ENCODE data around the gene FBXL20. TPM values are rescaled to one million over a fixed set of nuclear protein-coding genes. Genes with fewer than 3 reads are reported as not detected.

FBXL20 gene
- total RNA-seq, 1 donor from 2014 or later: 23.9 TPM

DNA sequence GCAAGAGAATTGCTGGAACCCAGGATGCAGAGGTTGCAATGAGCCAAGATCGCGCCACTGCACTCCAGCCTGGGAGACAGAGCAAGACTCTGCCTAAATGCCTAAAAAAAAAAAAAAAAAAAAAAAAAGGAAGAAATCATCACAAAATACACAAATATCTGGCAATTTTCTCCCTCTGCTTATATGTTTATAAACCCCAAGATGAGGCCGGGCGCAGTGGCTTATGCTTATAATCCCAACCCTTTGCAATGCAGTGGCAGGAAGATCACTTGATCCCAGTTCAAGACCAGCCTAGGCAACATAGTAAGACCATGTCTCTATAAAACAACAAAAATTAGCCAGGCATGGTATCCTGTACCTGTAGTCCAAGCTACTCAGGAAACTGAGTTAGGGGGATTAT is 28.2 kb upstream of the FBXL20 start:
- Histone ChIP-seq H3K9me3 (no peaks in the 10 kb centered on the region), H3K27me3 (no peaks in the 10 kb centered on the region), H3K36me3 (peaks cover 100% of the 10 kb centered on the region), H3K4me3 (no peak overlapping the region), H3K27ac (no peak overlapping the region), H3K4me1 (no peaks in the 10 kb centered on the region)
- TF ChIP-seq, protein P1, sequence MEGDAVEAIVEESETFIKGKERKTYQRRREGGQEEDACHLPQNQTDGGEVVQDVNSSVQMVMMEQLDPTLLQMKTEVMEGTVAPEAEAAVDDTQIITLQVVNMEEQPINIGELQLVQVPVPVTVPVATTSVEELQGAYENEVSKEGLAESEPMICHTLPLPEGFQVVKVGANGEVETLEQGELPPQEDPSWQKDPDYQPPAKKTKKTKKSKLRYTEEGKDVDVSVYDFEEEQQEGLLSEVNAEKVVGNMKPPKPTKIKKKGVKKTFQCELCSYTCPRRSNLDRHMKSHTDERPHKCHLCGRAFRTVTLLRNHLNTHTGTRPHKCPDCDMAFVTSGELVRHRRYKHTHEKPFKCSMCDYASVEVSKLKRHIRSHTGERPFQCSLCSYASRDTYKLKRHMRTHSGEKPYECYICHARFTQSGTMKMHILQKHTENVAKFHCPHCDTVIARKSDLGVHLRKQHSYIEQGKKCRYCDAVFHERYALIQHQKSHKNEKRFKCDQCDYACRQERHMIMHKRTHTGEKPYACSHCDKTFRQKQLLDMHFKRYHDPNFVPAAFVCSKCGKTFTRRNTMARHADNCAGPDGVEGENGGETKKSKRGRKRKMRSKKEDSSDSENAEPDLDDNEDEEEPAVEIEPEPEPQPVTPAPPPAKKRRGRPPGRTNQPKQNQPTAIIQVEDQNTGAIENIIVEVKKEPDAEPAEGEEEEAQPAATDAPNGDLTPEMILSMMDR (IDR thresholded peaks at IDR 0.05): no peak
- intact Hi-C loops (cut with DNase I): no loop called here
- ATAC-seq (no peak), DNase-seq (no peak)

GRCh38 chr17:39416141-39416540 is 14.7 kb upstream of the FBXL20 start:
- intact Hi-C loops (cut with DNase I): no loop called here
- TF ChIP-seq, protein P1 (IDR thresholded peaks at IDR 0.05): no peak
- H3K27me3 ChIP-seq: no peaks in the 10 kb centered on the region
- H3K9me3 ChIP-seq: no peaks in the 10 kb centered on the region
- H3K27ac ChIP-seq: no peak overlapping the region
- H3K36me3 ChIP-seq: peaks cover 94% of the 10 kb centered on the region
- H3K4me1 ChIP-seq: no peaks in the 10 kb centered on the region
- ATAC-seq (no peak), DNase-seq (no peak)
- H3K4me3 ChIP-seq: no peak overlapping the region

- TF ChIP-seq, protein P1 (IDR thresholded peaks at IDR 0.05): no peak
- Histone ChIP-seq H3K4me1 (no peaks in the 10 kb centered on the region), H3K27ac (no peak overlapping the region), H3K27me3 (no peaks in the 10 kb centered on the region), H3K9me3 (no peaks in the 10 kb centered on the region), H3K36me3 (peaks cover 92% of the 10 kb centered on the region), H3K4me3 (no peak overlapping the region)
- DNase-seq (no peak), ATAC-seq (no peak)
- intact Hi-C loops (cut with DNase I): no loop called here
Measured at GRCh38 chr17:39410279-39410678, 8.9 kb upstream of the FBXL20 start.

DNA sequence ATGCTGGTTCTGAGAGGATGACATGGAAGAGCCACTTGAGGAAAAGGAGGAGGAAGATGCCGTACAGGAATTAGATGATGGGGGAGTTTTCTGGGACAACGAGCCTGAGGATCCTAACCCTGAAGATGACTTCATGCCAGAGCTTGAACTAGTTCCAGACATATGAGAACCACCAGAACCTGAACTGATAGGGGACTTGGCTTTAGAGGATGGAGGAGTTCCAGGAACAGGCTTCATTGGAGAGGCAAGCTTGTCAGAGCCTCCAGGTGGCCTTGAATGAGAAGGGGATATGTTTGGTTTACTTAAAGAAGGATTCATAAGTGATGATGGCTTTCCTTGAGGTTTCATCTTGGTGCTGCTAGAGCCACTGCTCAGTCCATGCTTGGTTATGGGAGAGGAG is 6.9 kb upstream of the FBXL20 start:
- ATAC-seq: no peak
- Histone ChIP-seq H3K9me3 (no peaks in the 10 kb centered on the region), H3K4me3 (no peak overlapping the region), H3K27ac (no peak overlapping the region), H3K27me3 (no peaks in the 10 kb centered on the region), H3K4me1 (no peaks in the 10 kb centered on the region), H3K36me3 (peaks cover 74% of the 10 kb centered on the region)
- intact Hi-C loops (cut with DNase I): no loop called here
- TF ChIP-seq, protein P1 (IDR thresholded peaks at IDR 0.05): no peak
- DNase-seq: no peak

DNA sequence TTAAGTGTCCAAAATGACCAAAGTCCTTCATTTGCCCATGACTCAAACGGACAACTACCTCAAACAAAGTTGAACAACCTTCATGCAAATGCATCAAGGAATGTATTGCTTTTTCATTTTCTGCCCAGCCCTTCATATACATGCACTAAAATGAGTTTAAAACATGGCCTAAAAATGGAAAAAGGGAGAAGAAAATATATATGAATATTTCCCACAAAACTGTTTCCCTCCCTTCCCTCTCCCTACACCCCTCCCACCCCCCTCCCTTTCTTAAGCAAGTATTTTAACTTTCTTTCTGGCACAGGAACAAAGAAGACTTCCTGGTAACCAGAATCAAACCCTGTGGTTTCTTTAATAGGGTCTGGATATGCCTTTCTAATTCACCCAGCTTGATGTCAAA is 5.5 kb upstream of the FBXL20 start:
- DNase-seq: no peak
- H3K9me3 ChIP-seq: no peaks in the 10 kb centered on the region
- H3K27ac ChIP-seq: no peak overlapping the region
- H3K4me1 ChIP-seq: no peaks in the 10 kb centered on the region
- TF ChIP-seq, protein P1 (IDR thresholded peaks at IDR 0.05): no peak
- H3K36me3 ChIP-seq: peaks cover 62% of the 10 kb centered on the region
- H3K27me3 ChIP-seq: no peaks in the 10 kb centered on the region
- intact Hi-C loops (cut with DNase I): no loop called here
- no peak overlapping the region for H3K4me3 ChIP-seq
- ATAC-seq: no peak

DNA sequence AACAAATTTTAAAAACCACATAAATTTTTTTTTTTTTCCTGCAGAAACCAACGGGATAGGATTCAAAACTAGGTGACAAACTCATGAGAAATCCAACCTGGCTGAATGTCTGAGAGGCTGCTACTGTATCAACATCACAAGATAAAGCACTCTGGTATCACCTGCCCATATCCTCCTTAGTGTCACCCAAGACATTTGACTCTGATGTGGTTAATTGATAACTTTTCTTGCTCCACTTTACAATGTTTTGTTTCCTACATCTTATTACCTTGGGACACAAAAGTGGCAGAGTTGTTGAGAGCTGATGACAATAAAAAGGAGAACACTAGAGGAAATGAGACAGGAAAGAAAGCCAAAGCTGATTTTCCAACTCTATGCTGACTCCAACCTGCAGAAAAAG is 4.0 kb upstream of the FBXL20 start:
- DNase-seq: no peak
- TF ChIP-seq, protein P1 (IDR thresholded peaks at IDR 0.05): no peak
- Histone ChIP-seq H3K36me3 (peaks cover 46% of the 10 kb centered on the region), H3K9me3 (no peaks in the 10 kb centered on the region), H3K27me3 (no peaks in the 10 kb centered on the region), H3K27ac (no peak overlapping the region), H3K4me1 (peaks cover under 1% of the 10 kb centered on the region), H3K4me3 (no peak overlapping the region)
- intact Hi-C loops (cut with DNase I): no loop called here
- ATAC-seq: no peak
